H1 (cell line): ENCODE data around the gene DBNDD2. TPM values are rescaled to one million over a fixed set of nuclear protein-coding genes. Genes with fewer than 3 reads are reported as not detected.

Source experiments
- KDM1A ChIP-seq: fragments of 200-600, 300-600 bp; sonication (generic); IDR thresholded peaks from 2 replicates; pipeline ENCODE4 v1.7.1; 2016; ENCODE audit warnings: mild to moderate bottlenecking, low read length, borderline replicate concordance
- NRF1 ChIP-seq: IDR thresholded peaks from 2 replicates; pipeline ENCODE4 v1.6.1; 2011; ENCODE audit warnings: mild to moderate bottlenecking, low read depth, low read length, improper control_type of control experiment
- polyA plus RNA-seq, 7 experiments: library from polyadenylated mRNA; depleted of rRNA in 3 of 7; stranded (reverse) in 5 of 7; unstranded in 2 of 7; fragments of >200 nt in 5 of 7; fragments of 200-250 nt in 2 of 7; gene quantifications; 1 replicate in 5 of 7; 2 replicates in 1 of 7; 4 replicates in 1 of 7; pipeline versions ENCODE4 v1.2.1 to v1.2.3, GENCODE V29; 2011 to 2013; ENCODE audit warnings: missing spikeins in 2 of 7, mixed read lengths in 2 of 7
- total RNA-seq: library from RNA; stranded (reverse); fragmentation: NEBNext Ultra II Directional; extraction: Animal tissue kit (Norgen Biotek cat#: 25700); gene quantifications from 2 replicates; pipeline ENCODE4 v1.2.1, GENCODE V29; 2021
- TF ChIP-seq, protein P1 (sequence below): fragments of 300-600 bp; sonication (generic); IDR thresholded peaks from 2 replicates; pipeline ENCODE4 v1.7.1; 2012; ENCODE audit warnings: low read length, moderate library complexity, mild to moderate bottlenecking, inconsistent platforms; ENCODE audit not compliant: insufficient replicate concordance

The DBNDD2 gene
- total and polyA plus RNA-seq, 2 of the 8 experiments (the other 6 are each of a cell fraction or from before 2014, with no cell fraction given) = 55.8 to 96.3 TPM

DNA sequence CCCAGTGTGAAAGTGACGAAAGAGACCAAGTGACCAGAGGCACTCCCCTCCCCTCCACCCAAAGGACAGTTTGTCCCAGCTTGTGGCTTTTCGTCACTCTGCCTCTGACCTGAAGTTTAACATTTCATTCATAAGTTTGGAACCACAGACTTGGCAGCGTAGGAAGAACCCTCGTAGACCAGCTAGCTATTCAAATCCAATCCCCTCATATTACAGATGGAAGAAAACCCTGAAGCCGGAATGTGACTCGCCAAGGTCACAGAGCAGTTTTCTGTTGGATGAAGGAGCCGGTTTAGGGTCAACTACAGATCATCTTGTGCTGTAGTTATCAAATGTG lies 49.1 kb upstream of the DBNDD2 start (continued):
- TF ChIP-seq, protein P1, sequence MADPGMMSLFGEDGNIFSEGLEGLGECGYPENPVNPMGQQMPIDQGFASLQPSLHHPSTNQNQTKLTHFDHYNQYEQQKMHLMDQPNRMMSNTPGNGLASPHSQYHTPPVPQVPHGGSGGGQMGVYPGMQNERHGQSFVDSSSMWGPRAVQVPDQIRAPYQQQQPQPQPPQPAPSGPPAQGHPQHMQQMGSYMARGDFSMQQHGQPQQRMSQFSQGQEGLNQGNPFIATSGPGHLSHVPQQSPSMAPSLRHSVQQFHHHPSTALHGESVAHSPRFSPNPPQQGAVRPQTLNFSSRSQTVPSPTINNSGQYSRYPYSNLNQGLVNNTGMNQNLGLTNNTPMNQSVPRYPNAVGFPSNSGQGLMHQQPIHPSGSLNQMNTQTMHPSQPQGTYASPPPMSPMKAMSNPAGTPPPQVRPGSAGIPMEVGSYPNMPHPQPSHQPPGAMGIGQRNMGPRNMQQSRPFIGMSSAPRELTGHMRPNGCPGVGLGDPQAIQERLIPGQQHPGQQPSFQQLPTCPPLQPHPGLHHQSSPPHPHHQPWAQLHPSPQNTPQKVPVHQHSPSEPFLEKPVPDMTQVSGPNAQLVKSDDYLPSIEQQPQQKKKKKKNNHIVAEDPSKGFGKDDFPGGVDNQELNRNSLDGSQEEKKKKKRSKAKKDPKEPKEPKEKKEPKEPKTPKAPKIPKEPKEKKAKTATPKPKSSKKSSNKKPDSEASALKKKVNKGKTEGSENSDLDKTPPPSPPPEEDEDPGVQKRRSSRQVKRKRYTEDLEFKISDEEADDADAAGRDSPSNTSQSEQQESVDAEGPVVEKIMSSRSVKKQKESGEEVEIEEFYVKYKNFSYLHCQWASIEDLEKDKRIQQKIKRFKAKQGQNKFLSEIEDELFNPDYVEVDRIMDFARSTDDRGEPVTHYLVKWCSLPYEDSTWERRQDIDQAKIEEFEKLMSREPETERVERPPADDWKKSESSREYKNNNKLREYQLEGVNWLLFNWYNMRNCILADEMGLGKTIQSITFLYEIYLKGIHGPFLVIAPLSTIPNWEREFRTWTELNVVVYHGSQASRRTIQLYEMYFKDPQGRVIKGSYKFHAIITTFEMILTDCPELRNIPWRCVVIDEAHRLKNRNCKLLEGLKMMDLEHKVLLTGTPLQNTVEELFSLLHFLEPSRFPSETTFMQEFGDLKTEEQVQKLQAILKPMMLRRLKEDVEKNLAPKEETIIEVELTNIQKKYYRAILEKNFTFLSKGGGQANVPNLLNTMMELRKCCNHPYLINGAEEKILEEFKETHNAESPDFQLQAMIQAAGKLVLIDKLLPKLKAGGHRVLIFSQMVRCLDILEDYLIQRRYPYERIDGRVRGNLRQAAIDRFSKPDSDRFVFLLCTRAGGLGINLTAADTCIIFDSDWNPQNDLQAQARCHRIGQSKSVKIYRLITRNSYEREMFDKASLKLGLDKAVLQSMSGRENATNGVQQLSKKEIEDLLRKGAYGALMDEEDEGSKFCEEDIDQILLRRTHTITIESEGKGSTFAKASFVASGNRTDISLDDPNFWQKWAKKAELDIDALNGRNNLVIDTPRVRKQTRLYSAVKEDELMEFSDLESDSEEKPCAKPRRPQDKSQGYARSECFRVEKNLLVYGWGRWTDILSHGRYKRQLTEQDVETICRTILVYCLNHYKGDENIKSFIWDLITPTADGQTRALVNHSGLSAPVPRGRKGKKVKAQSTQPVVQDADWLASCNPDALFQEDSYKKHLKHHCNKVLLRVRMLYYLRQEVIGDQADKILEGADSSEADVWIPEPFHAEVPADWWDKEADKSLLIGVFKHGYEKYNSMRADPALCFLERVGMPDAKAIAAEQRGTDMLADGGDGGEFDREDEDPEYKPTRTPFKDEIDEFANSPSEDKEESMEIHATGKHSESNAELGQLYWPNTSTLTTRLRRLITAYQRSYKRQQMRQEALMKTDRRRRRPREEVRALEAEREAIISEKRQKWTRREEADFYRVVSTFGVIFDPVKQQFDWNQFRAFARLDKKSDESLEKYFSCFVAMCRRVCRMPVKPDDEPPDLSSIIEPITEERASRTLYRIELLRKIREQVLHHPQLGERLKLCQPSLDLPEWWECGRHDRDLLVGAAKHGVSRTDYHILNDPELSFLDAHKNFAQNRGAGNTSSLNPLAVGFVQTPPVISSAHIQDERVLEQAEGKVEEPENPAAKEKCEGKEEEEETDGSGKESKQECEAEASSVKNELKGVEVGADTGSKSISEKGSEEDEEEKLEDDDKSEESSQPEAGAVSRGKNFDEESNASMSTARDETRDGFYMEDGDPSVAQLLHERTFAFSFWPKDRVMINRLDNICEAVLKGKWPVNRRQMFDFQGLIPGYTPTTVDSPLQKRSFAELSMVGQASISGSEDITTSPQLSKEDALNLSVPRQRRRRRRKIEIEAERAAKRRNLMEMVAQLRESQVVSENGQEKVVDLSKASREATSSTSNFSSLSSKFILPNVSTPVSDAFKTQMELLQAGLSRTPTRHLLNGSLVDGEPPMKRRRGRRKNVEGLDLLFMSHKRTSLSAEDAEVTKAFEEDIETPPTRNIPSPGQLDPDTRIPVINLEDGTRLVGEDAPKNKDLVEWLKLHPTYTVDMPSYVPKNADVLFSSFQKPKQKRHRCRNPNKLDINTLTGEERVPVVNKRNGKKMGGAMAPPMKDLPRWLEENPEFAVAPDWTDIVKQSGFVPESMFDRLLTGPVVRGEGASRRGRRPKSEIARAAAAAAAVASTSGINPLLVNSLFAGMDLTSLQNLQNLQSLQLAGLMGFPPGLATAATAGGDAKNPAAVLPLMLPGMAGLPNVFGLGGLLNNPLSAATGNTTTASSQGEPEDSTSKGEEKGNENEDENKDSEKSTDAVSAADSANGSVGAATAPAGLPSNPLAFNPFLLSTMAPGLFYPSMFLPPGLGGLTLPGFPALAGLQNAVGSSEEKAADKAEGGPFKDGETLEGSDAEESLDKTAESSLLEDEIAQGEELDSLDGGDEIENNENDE = no peak
- TF ChIP-seq KDM1A (no peak), NRF1 (no peak)
- TF ChIP-seq, all 59 proteins: peak for 0
